LNCAP (cell line): ENCODE results near the gene GALNT18.

ENCODE experiments used
- CTCF ChIP-seq: fragments of 450-650 bp; IDR thresholded peaks from 2 replicates; pipeline ENCODE4 v1.5.1; 2017; ENCODE audit warnings: mild to moderate bottlenecking

The GALNT18 gene

DNA sequence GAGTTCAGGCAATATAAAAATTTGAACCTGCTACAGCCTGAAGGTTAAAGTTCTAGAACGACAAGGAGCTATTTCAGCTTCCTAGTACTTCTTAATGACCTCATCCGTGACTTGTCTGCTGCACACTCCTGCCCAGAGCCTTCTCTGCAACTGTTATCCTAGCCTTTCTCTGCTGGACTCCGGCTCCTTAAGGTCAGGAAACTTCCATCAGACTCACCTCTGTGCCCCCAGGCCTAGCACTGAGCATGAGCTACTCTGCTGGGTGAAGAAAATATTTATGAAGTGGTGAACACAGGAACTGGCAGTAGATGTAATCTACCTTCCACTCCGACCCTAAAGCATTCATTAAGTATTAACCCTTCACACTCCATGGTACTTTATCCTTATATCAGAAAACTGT lies 287.2 kb downstream of the GALNT18 start:
- TF ChIP-seq CTCF: no peak

DNA sequence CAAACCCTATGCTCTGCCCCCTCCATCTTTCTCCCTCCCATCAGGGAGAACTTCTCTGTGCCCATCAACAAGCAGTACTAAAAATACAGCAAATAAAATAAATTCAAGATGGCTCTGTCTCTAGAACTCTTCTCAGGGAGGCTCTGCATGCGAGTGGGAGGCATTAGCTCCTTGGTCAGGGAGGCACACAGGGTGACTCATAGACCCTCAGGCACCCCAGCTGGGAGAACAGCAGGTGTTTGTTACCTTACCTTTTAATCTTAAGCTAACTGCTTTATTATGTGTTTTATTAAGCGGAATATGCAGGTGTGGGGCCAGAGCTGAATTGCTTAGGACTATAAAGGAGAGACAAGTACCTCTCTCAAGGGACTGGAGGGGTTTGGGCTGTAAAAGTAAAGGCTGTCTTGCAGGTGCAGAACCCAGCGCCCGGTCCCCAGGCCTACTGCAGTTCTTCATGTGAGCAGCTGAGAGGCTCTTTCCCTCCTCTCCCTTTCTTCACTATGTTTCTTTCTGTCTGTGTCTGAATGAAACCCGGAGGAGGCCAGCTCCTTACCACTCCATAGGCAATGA lies 289.6 kb downstream of the GALNT18 start:
- TF ChIP-seq CTCF: no peak

DNA sequence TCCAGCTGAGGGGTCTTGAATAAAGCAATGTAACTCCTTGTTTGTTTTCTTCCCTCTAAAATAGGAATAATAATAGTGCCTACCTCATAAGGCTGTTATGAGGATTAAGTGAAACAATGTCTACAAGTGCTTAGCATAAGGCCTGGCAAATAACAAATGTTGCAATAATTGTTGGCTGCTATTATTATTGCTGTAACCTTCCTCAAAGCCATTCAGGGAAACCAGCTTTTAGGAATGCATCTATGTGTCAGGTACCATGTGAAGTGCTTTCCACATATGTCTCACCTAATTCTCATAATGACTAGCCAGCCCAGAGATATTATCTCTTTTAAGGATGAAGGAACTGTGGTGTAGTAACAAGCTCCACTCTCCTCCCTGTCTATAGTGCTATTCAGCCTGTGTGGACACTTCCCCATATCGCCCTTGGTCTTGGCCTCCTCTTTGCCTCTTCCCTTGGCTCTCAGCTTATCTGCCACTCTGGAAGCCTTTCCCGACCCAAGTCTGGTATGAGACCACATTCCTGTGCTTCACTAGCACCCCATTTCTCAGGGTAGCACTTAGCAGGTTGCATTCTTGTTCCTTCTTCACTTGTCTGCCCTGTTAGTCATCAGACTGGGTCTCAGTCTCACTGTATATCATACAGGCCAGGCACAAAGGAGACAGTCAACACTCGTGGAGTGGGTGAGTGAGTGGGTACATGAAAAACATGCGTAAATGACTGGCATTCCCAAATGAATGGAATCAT lies 292.6 kb downstream of the GALNT18 start:
- TF ChIP-seq CTCF: no peak

GRCh38 chr11:11324090-11324489 lies 297.7 kb downstream of the GALNT18 start:
- no peak for TF ChIP-seq CTCF

GRCh38 chr11:11322101-11322500 lies 299.7 kb downstream of the GALNT18 start:
- TF ChIP-seq CTCF: no peak

- TF ChIP-seq CTCF: no peak
Measured at GRCh38 chr11:11320825-11321224, 301.0 kb downstream of the GALNT18 start.

DNA sequence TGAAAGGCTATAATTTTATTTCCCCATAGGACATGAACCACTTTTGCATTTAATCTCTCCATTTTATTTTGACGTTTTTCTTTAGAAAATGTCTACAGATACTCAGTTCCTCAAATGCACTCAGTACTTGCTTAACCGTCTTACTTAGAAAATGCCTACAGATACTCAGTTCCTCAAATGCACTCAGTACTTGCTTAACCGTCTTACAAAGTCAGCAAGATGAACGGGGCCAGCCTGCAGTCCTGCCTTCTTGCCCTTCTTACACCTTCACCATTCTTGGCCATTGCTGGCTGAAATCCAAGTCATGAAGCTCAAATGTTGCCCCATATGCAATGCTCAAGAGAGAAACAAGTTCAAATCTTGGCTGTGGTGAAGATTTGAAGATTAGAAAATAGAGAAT lies 302.8 kb downstream of the GALNT18 start:
- no peak for TF ChIP-seq CTCF
